ENCODE measurements around the gene FNTB.

Gene FNTB

DNA sequence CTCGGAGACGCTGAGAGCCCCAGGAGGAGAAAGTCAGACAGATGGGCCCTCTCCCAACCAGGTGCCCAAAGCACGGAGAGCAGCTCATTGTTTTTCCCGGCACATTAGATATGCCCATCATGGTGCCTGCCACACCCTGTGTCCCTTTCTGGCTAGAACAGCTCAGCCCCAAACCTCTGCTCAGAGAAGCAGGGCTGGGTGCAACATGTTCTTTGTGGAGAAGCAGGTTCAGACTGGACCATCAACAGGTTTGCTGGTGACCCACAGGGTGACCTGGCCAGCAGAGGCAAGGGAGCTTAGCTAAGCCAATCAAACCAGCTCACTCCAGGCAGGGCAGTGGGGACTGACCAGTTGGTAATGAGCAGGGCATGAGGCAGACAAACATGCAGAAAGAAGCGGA lies 28.0 kb upstream of the FNTB start:
- TF ChIP-seq, protein P1, sequence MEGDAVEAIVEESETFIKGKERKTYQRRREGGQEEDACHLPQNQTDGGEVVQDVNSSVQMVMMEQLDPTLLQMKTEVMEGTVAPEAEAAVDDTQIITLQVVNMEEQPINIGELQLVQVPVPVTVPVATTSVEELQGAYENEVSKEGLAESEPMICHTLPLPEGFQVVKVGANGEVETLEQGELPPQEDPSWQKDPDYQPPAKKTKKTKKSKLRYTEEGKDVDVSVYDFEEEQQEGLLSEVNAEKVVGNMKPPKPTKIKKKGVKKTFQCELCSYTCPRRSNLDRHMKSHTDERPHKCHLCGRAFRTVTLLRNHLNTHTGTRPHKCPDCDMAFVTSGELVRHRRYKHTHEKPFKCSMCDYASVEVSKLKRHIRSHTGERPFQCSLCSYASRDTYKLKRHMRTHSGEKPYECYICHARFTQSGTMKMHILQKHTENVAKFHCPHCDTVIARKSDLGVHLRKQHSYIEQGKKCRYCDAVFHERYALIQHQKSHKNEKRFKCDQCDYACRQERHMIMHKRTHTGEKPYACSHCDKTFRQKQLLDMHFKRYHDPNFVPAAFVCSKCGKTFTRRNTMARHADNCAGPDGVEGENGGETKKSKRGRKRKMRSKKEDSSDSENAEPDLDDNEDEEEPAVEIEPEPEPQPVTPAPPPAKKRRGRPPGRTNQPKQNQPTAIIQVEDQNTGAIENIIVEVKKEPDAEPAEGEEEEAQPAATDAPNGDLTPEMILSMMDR (IDR thresholded peaks at IDR 0.05; ENCODE audit: low read depth, low read length), result no peak
- DNase-seq (ENCODE audit: low read depth in 2 of 2), result no peak
- H3K4me3 ChIP-seq (replicated peaks in 1 of 2; ENCODE audit: low read depth in 2 of 2, low read length in 2 of 2), result no peak overlapping the region

DNA sequence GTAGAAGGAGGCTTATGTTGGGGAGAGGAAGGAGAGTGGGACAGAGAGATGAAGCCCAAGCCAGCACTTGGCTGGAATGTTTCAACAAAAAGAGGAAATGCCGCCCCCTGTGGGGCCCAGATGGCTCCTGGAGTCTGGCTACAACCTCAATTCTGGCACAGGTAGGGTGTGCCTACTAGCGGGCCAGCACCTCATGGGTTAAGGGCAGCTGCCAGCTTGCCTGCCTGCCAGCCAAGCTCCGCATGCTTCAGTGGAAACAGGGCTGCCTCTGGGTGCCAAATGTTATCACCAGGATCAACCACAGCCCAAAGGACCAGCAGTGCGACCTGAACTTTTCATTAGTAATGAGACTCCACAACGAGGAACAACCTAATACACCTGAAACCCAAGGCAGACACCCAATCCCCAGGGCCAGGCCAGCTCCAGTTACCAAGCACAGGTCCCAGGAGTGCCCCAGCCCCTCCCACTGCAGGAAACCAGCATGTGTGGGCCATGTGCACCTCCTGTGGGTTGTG lies 25.9 kb upstream of the FNTB start:
- no peak overlapping the region for H3K4me3 ChIP-seq (replicated peaks in 1 of 2; ENCODE audit: low read depth in 2 of 2, low read length in 2 of 2)
- DNase-seq (ENCODE audit: low read depth in 2 of 2), result no peak
- TF ChIP-seq, protein P1 (IDR thresholded peaks at IDR 0.05; ENCODE audit: low read depth, low read length), result peak; percentile 0

DNA sequence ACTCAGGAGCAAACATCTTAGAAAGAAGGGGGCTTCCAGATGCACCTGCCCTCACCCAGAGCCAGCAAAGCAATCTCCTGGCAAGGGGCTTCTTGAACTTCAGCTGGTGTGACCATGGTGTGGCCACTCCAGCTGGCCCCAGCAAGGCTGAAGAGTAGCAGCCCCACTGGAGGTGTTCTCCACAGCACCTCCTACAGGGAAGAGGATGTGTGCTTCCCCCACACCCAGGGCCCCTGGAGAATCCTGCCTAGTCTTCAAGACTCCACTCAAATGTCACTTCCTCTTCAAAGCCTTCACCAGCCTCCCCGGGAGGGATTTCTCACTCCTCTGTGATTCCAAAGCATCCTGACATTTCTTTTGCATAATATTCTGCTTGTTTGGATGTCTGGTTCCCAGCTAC lies 23.1 kb upstream of the FNTB start:
- TF ChIP-seq, protein P1 (IDR thresholded peaks at IDR 0.05; ENCODE audit: low read depth, low read length), result no peak
- no peak overlapping the region for H3K4me3 ChIP-seq (replicated peaks in 1 of 2; ENCODE audit: low read depth in 2 of 2, low read length in 2 of 2)
- DNase-seq (ENCODE audit: low read depth in 2 of 2), result no peak

DNA sequence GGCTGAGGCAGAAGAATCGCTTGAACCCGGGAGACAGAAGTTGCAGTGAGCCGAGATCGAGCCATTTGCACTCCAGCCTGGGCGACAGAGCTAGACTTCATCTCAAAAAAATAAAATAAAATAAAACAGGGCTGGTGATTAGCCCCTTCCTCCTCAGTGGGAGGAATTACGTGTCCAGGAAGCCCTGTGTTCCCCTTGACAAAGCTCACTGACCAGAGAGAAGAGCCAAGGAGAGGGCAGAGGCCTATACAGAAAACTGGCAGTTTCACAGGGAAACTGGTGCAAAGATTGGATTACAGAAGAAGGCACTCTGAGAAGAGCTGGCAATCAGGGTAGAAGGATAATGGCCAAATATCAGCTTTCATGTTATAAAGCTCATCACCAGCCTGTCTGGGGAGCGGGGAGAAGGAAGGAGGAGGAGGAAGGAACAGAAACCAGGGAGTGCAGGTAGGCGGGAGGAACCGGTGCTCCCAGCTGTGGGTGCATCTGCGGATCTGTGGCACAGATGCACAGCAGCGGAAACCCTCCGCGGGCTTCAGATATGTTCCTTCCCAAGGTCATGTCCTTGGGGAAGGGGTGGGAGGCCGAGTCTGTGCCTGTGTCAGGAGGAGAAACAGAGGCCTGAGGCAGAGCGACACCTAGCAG lies 21.2 kb upstream of the FNTB start:
- TF ChIP-seq, protein P1 (IDR thresholded peaks at IDR 0.05; ENCODE audit: low read depth, low read length), result no peak
- H3K4me3 ChIP-seq (replicated peaks in 1 of 2; ENCODE audit: low read depth in 2 of 2, low read length in 2 of 2), result no peak overlapping the region
- no peak for DNase-seq (ENCODE audit: low read depth in 2 of 2)

DNA sequence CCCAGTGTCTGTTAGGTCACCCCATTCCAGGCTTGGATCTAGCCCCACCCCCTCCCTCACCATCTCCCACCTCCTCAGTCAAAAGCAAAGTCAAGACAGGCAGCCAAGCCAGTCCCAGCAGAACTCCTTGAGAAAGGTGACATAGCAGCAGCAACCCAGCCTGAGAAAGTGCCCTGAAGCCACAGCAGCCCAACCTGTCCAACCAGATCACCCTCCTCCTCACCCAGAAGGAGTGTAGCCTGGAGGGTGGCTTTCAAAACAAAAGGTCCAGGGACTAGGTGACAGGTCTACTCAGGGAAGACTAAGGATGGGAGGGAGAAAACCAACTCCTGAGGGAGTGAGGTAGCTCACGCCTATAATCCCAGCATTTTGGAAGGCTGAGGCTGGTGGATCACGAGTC lies 19.7 kb upstream of the FNTB start:
- DNase-seq (ENCODE audit: low read depth in 2 of 2), result no peak
- H3K4me3 ChIP-seq (replicated peaks in 1 of 2; ENCODE audit: low read depth in 2 of 2, low read length in 2 of 2), result no peak overlapping the region
- TF ChIP-seq, protein P1 (IDR thresholded peaks at IDR 0.05; ENCODE audit: low read depth, low read length), result no peak

DNA sequence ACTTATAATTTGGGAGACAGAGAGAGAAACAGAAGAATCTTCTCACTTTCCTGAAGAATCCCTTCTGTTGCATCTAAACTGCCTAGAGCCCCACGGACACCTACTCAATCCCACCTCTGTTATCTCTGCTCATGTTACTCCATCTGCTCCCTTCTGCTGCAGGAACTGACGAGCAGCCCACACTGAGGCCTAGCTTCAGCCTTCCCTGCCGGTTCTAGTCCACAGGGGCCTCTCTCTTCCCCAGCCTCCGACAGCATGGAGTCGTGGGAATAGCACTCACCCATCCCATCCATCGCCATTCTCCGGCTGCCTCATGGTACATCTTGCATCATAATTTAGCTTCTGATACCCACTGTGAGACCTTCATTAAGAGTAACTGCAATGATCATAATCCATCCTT lies 18.5 kb upstream of the FNTB start:
- no peak overlapping the region for H3K4me3 ChIP-seq (replicated peaks in 1 of 2; ENCODE audit: low read depth in 2 of 2, low read length in 2 of 2)
- TF ChIP-seq, protein P1 (IDR thresholded peaks at IDR 0.05; ENCODE audit: low read depth, low read length), result no peak
- no peak for DNase-seq (ENCODE audit: low read depth in 2 of 2)

DNA sequence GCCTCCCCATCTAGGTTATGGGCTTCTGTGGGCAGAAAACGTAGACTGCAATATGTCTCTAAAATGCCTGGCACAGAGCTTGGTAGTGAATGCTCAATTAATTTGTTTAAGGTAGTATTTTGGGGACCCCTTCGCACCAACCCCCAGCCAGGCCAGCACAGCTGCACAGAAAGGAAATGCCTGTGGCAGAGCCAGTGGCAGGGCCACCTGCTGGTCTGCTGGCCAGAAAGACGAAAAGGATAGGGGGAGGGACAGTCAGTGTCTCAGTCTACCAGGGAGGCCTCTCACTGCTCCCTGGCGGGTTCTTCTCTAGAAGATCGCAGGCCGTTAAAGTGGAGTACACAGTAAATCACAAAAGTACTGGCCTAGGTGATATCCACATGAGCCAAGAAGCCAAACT lies 18.0 kb upstream of the FNTB start:
- DNase-seq (ENCODE audit: low read depth in 2 of 2), result no peak
- TF ChIP-seq, protein P1 (IDR thresholded peaks at IDR 0.05; ENCODE audit: low read depth, low read length), result no peak
- no peak overlapping the region for H3K4me3 ChIP-seq (replicated peaks in 1 of 2; ENCODE audit: low read depth in 2 of 2, low read length in 2 of 2)
